Measurements from ENCODE around the gene ADM2.

DNA sequence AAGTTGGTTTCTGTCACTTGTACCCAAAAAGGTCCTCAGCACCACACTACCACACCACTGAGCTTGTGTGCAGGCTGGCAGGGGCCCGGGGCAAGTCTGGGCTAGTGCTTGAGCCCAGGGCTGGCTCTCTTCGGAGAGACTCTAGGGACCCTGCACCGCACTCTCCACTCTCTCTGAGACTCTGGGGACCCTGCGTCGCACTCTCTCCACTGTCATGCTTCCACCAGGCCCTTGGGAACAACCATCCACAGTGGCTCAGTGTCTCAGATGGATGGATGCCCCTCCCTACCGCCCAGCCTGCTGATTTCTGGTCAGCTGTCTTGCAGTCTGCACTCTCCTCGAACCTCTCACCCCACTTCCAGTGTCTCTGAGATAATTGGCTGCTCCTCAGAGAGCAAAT lies 4.5 kb upstream of the ADM2 start:
- TF ChIP-seq, protein P1, sequence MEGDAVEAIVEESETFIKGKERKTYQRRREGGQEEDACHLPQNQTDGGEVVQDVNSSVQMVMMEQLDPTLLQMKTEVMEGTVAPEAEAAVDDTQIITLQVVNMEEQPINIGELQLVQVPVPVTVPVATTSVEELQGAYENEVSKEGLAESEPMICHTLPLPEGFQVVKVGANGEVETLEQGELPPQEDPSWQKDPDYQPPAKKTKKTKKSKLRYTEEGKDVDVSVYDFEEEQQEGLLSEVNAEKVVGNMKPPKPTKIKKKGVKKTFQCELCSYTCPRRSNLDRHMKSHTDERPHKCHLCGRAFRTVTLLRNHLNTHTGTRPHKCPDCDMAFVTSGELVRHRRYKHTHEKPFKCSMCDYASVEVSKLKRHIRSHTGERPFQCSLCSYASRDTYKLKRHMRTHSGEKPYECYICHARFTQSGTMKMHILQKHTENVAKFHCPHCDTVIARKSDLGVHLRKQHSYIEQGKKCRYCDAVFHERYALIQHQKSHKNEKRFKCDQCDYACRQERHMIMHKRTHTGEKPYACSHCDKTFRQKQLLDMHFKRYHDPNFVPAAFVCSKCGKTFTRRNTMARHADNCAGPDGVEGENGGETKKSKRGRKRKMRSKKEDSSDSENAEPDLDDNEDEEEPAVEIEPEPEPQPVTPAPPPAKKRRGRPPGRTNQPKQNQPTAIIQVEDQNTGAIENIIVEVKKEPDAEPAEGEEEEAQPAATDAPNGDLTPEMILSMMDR (IDR thresholded peaks at IDR 0.05; ENCODE audit: insufficient read depth, low read depth, low read length), result no peak
- no peak for TF ChIP-seq EZH2 (IDR thresholded peaks at IDR 0.05; ENCODE audit: insufficient read depth, low read length)
